ENCODE data around the gene CEACAM5. TPM values are rescaled to one million over a fixed set of nuclear protein-coding genes. Genes with fewer than 3 reads are reported as not detected.

Gene CEACAM5
- total RNA-seq, 4 donors from 2014 or later = not detected

- H3K27ac ChIP-seq = no peak overlapping the region
- H3K36me3 ChIP-seq = no peaks in the 10 kb centered on the region
- no peaks in the 10 kb centered on the region for H3K9me3 ChIP-seq
- no peak overlapping the region for H3K4me3 ChIP-seq
- WGBS, 2 donors = 49 to 63% methylated on average over 3 of the region's 3 CpGs
- H3K27me3 ChIP-seq = no peaks in the 10 kb centered on the region
- H3K4me1 ChIP-seq = no peaks in the 10 kb centered on the region
- TF ChIP-seq CTCF (IDR thresholded peaks at IDR 0.05) (no peak), POLR2A (IDR thresholded peaks at IDR 0.05) (no peak), EP300 (IDR thresholded peaks at IDR 0.05) (no peak)
- no peak for DNase-seq (ENCODE audit: low spot score in 2 of 2)
Measured at GRCh38 chr19:41739361-41739760, 30.9 kb downstream of the CEACAM5 start.

GRCh38 chr19:41740415-41741243 is 32.2 kb downstream of the CEACAM5 start:
- Histone ChIP-seq H3K27me3 (peaks cover 0 to under 1% of the 10 kb centered on the region in 2 donors), H3K9me3 (no peaks in the 10 kb centered on the region), H3K4me3 (no peak overlapping the region), H3K27ac (no peak overlapping the region), H3K36me3 (no peaks in the 10 kb centered on the region), H3K4me1 (no peaks in the 10 kb centered on the region)
- TF ChIP-seq CTCF (IDR thresholded peaks at IDR 0.05) (no peak), EP300 (IDR thresholded peaks at IDR 0.05) (no peak), POLR2A (IDR thresholded peaks at IDR 0.05) (no peak)
- no peak for DNase-seq (ENCODE audit: low spot score in 2 of 2)
- WGBS, 2 donors = 70 to 71% methylated on average over 5 of the region's 5 CpGs

GRCh38 chr19:41741244-41741554 is 32.8 kb downstream of the CEACAM5 start:
- no peak for TF ChIP-seq EP300 (IDR thresholded peaks at IDR 0.05)
- Histone ChIP-seq H3K9me3 (no peaks in the 10 kb centered on the region), H3K4me3 (no peak overlapping the region), H3K27me3 (peaks cover 0 to 5% of the 10 kb centered on the region in 2 donors), H3K4me1 (no peaks in the 10 kb centered on the region), H3K36me3 (no peaks in the 10 kb centered on the region), H3K27ac (no peak overlapping the region)
- WGBS, 2 donors = 80 to 82% methylated on average over 2 of the region's 2 CpGs
- DNase-seq (ENCODE audit: low spot score in 2 of 2) = no peak

- TF ChIP-seq POLR2A (IDR thresholded peaks at IDR 0.05) (no peak), CTCF (IDR thresholded peaks at IDR 0.05) (no peak), EP300 (IDR thresholded peaks at IDR 0.05) (no peak)
- DNase-seq (ENCODE audit: low spot score in 2 of 2) = no peak
- Histone ChIP-seq H3K36me3 (no peaks in the 10 kb centered on the region), H3K27ac (no peak overlapping the region), H3K4me1 (no peaks in the 10 kb centered on the region), H3K27me3 (peaks cover 0 to 24% of the 10 kb centered on the region in 2 donors), H3K4me3 (no peak overlapping the region), H3K9me3 (no peaks in the 10 kb centered on the region)
- WGBS, 2 donors = 53 to 65% methylated on average over 4 of the region's 4 CpGs
Measured at GRCh38 chr19:41744850-41745249, 36.4 kb downstream of the CEACAM5 start.

GRCh38 chr19:41745756-41746155 is 37.3 kb downstream of the CEACAM5 start:
- no peak overlapping the region for H3K4me3 ChIP-seq
- TF ChIP-seq EP300 (IDR thresholded peaks at IDR 0.05) (no peak), CTCF (IDR thresholded peaks at IDR 0.05) (no peak), POLR2A (IDR thresholded peaks at IDR 0.05) (no peak)
- H3K27ac ChIP-seq = no peak overlapping the region
- H3K27me3 ChIP-seq = peaks cover 0 to 24% of the 10 kb centered on the region in 2 donors
- no peaks in the 10 kb centered on the region for H3K4me1 ChIP-seq
- H3K36me3 ChIP-seq = no peaks in the 10 kb centered on the region
- 70 to 77% methylated on average over 5 of the region's 5 CpGs for WGBS, 2 donors
- DNase-seq (ENCODE audit: low spot score in 2 of 2) = no peak
- no peaks in the 10 kb centered on the region for H3K9me3 ChIP-seq
